ENCODE measurements around the gene ZNF385C.
"Not testable (repeated sequence)": the region's sequence is repeated elsewhere in the genome, so short reads cannot be mapped to it uniquely, and the experiment has no call there.

ZNF385C gene

DNA sequence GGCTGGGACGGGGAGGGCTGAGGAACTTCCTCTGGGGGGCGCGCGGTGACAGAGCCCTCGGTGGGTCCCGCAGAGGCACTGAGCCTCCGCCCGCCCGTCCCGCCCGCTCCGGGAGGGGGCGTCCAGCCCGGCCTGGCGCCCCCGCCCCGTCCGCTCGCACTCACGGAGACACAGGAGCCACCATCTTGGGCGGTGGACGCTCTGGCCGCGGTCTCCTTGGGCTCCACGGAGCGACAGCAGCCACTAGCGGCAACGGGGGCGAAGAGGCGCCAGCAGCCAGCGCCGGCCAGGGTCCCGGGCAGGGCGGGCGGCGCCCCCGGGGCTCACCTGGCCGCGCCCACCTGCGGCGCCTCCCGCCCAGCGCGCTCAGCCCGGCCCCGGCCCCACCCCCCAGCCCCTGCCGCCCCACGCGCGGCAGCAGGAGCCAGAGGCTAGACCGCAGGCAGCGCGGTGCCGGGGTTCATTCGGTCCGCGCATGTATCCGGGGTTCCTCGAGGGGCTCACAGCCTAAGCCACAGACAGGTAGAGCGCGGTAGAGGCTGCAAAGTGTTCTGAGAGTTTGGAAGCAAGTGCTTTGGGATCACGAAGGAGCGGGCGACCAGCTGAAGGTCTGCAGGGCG is 47.8 kb downstream of the ZNF385C start, which contains the start of gene C17orf113:
Gene C17orf113 (minus strand): TSS at position 209 of the 620 bp plus-strand sequence. CDS start 7,225 bp downstream, outside the sequence.
- peak; percentile 23 for DNase-seq (ENCODE audit: low read depth)

DNA sequence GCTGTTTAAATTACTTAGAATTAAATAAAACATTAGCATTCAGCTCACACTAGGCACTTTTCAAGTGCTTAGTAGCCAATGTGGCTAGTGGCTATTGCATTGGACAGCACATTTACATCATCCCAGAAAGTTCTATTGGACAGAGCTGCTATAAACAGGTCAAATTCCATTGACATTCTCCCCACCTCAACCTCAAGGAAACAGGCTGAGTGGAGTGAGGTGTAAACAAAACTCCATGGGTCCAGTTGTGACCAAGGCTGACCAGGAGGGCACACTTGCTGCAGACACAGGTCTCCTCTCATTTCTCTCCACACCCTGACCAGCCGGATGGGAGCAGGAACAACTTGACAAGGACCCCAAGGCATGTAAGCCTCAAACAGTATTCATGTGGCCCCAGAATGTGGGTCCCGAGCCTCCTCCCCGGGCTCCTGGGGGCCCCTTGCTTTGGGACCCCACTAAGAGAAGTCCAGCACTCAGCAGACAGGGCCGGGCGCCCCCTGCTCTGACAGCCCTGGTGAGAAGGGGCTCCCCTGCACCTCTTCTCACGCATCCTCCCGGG is 48.4 kb downstream of the ZNF385C start:
- no peak for DNase-seq (ENCODE audit: low read depth)

DNA sequence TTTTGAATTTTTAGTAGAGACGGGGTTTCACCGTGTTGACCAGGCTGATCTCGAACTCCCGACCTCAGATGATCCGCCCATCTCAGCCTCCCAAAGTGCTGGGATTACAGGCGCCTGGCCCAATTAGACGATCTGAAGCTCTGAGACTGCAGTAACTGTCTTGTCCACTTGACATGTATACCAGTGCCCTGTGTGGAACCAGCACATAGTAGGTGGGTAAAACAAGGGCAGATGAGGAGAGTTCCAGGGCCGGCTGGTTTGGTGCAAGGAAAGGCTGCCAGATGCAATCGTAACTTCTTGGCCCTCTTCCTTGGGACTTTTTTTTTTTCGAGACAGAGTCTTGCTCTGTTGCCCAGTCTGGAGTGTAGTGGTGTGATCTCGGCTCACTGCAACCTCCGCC is 50.9 kb downstream of the ZNF385C start:
- DNase-seq (ENCODE audit: low read depth), result no peak

DNA sequence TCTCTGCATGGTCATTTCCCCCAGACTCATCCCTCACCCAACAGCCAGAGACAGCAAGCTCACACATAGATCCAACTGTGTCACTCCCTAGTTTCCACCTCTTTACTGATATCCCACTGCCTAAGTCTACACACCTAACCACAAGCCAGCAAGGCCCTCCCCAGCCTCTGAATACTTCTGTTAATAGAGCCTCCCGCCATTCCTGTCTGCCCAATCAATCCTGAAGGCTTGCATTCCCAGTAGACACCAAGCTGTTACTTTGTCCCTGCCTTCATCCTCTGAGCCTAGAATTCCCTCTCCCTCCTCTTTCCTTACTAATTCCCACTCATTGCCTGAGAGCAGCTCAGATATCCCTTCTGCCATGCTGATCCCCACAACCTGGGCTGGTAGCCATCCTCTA is 52.6 kb downstream of the ZNF385C start:
- no peak for DNase-seq (ENCODE audit: low read depth)

DNA sequence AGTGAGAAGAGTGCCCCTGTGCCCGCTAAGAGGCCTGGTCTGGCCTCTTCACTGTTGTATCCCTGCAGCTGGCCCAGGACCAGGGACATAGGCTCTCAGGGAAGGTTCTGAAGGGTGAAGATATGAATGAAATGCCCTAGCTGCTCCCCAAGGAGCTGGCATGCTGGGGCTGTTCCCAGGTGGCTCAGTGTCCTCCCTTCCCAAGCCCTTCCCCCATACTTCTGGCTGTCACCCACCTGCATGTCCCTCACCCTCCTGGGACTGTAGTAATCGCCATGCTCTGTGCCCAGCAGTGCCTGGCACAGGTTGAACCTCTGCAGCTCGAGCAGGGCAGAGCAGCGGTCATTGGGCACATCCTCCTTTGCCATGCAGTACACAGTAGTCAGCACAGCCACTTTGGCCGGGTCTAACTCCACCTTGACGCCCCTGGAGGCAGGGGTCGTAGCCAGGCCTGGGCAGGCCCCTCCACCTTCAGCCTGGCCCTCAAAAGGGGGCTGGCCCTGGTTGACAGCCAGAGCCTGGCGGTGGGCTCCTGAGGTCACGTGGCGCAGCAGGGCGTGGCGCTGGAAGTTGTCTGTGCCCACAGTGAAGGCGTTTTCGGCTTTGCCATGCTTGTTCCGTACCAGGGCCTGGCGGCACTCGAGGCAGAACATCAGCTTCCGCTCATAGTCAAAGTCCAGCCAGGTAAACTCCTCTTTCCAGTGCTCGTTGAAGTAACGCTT is 55.5 kb downstream of the ZNF385C start:
- DNase-seq (ENCODE audit: low read depth), result no peak

DNA sequence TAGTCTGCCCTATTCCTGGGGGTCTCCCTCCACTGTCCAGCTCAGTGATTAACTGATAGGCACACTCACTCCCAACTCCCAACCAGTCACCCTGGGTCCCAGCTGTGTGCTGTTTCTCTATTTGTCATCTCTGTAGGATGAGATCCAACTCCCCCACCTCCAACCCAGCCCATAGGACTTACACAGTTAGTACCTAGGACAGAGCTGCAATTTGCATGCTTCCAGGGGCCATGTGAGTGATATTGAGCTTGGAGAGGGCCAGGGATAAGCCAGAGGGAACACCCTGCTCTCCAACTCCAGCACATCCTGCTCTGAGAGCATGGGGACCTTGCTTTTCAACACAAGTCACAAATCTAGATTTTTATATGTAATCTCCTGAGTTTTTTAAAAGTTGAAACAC is 56.7 kb downstream of the ZNF385C start:
- no peak for DNase-seq (ENCODE audit: low read depth)

DNA sequence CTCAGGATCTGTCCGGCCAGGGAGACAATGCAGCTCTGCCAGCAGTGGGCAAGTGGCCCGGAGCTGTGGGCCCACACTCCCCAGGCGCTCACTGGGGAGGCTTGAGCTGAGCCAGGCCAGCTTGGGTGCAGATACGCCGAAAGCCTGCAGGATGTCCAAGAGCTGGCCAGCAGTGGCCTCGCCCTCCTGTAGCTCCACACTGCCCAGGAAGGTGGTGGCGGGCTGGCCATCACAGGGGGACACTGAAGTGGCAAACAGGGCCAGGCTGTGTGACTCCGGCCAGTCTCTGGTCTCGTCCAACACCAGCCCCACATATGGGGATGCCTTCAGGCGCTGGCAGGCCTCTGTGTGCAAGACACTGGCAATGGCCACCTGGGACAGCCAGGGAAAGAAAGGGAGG is 57.5 kb downstream of the ZNF385C start:
- DNase-seq (ENCODE audit: low read depth), result no peak

DNA sequence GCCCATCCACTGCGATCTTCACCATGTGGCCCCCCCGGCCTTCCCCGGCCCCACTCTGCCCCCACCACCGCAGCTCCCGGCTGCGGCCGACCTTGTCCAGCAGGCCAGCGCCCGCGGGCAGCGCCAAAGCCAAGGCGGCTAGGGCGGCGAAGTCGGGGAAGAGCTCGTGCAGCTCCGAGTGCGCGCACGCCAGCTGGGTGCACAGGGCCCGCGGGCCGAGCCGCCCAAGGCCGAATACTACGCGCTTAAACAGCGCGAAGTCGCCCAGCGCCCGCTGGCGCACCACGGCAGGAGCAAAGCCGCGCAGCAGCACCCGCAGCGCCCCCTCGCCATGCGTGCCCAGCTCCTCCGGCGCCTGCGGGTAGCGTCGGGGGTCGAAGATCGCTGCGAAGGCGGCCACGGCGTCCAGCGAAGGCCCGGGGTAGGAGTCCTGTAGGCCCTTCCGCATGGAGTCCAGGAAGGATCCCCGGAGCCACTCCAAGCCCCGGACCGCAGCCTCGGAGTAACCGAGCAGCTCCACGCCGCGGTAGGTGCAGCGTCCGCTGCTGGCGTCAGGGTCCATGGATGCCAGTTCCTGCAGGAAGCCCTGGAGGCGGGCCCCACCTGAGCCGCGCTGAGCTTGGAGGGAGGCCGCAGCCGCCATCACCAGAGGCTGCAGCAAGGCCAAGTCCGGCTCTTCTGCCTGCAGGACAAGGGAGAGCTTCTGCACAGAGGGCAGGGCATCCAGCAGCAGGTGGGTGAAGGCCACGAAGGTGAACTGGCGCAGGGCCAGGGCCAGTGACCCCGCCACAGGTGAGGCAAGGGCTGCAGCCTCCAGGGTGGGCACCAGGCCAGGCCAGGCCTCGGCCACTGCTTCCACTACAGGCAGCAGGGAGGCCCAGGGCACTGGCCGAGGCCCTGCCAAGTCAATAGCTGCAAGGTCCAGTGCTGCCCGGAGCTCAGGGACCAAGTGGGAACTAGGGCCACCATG is 58.2 kb downstream of the ZNF385C start:
- DNase-seq (ENCODE audit: low read depth), result no peak

DNA sequence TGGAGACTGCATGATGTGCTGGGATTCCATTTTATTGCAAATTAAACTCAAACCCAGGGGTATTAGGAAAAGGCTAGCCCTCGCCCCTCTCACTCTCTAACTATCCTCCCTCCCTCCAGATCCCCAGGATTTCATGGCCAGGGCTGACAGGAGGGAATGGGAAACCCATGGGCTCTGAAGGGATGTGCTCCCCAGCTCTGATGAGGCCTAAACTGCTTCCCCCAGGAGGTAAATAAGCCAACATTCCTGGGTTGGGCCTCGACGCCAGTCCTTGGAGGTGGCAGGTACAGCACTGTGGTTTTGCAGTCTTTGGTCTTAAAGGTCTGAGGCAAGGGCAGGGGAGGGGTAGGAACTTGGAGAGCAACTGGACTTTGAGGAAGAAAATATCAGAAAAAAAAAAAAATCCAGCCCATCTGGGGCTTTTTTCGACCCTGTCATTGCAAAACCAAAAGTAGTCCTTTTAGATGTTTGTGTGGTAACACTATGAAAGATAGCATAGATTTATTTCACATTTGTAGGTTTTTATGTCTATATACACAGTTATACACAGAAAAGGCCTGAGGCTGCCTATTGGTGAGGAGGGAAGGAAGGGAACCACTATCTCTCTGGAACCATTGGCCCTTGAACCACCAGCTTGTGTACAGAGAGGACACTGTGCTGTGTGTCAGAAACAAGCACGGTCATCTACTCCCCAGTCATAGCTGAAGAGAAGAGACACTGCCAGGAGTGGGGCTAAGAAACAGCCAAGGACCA is 59.9 kb downstream of the ZNF385C start:
- DNase-seq (ENCODE audit: low read depth), result no peak

DNA sequence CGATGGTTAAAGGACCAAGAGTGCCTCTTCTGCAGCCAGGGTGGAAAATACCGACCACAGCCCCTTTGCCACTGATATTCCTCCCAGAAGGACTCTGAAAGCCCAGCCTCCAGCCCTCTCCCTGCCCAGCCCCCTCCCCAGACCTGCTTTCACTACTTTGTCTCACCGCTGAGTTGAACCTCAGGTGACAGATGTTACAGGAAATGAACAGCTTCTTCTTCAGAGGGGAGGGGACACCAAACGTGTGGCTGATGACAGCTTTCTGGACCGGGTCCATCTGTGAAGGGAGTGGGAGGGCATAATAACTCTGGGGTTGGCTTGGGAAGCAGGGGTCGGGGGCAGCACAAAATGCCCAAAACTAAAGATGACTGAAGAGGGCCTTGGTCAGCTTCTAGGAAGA is 64.2 kb downstream of the ZNF385C start:
- no peak for DNase-seq (ENCODE audit: low read depth)

DNA sequence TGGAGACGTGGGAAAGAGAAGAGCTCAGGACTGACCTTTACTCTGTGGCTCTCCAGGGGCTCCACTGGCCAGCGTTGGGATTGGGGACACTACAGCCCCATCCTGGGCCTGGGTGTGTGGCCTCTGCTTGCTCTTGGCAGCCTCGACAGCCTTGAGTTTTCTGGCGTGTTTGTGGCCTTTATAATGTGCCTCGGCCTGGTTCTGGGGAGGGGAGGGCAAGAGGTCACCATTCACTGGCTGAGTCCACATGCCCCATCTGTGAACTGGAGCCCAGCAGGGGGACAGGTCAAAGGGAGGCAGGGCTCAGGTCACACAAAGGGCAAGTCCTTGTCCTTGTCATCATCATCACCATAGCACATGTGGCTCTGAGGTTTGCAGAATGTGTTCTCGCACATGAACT is 66.7 kb downstream of the ZNF385C start:
- no peak for DNase-seq (ENCODE audit: low read depth)

DNA sequence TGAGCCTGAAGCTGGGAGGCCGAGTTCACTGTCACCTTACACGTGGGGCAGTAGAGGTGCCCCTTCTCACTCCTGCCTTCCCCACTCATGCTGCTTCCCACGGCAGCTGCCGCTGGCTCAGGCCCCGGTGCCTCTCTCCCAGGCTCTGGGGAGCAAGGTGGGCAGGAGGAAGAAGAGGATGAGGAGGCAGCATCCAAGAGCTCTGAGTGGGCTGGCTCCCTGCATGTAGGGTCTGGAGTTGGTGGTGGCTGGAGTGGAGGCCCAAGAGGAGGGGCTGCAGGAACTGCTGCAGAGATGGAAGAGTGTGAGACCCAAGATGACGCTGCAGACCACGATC is 69.5 kb downstream of the ZNF385C start:
- DNase-seq (ENCODE audit: low read depth), result no peak

DNA sequence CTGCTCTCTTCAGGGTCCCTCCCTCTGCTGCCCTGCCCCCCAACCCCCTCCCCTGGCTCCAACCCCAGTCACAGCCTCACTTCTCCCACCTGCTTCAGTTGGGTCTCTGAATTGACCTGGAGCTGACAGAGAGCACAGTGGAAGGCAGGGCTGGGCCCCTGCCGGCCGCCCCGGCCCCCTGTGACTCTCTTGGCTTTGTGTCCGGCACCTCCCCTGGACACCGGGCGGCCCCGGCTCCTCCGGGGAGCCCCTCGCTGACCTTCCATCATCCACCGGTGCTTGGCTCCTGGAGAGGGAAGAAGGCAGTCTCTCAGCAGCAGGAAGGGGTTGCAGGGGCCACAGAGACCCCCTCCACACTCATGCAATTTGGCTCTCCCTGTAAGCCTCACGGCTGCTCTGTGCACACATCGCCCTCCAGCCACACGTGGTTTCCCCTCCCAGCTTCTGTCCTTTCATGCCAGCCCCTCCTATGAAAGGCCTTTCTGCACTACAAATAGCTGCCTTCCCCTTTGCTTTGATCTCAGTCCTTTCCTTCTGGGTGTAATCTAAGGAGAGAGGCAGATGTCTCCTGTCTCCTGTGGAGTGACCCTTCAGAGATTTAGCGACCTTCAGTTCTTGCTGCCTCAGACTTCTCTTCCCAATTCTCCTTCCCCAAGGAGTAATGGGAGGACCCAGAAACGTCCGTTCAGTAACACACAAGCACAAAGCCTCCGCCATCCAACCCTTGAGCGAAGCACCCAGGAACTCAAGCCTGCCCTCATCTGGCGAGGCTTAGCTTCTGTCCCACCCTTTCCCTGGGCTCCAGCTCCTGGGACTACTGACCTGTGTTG is 70.1 kb downstream of the ZNF385C start:
- DNase-seq (ENCODE audit: low read depth), result no peak

DNA sequence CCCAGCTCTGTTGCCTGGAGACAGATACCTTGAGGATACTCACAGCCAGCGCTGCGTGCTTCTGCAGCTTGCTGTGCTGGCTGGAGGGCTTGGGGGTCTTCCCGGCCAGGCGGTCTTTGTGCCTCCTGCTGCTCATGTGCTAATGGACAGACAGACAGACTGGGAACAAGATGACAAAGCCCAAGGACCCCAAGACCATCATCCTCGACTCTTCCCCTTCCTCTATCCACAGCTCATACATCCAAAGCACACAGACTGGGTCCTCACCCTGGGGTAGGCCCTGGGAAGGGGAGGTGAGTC is 70.7 kb downstream of the ZNF385C start:
- DNase-seq (ENCODE audit: low read depth), result no peak

DNA sequence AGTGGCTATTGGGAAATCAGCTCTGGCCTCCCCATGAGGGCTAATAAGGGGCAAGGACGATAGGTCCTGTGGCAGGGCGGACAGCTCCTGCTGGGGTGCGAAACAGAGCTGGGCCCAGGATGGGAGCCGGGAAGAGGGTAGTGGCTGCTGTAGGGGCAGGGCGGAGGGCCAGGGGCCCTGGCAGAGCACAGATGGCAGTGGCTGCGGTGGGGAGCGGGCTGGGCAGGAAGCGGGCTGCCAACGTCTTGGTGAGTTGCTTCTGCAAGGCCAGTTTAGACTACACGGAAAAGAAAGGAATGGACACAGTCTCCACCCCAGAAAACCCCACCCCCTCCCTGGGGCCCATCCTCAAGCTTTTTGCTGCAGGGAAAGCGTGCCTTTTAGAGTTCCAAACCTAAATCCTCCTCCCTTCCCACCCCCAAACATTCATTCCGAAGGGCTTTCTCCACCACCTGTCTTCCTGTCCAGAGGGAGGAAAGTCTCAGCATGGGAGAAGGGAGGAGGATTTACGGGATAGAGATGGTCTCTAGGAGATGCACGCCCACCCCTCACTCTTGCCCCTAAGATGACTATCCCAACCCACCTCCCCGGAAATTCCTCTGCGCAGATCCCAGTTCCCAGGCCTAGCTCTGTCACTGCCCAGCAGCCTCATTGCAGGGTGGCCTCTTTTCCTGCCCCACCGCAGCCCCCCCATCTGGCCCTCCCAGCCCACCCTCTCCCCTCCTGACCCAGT is 71.2 kb downstream of the ZNF385C start:
- DNase-seq (ENCODE audit: low read depth), result no peak

DNA sequence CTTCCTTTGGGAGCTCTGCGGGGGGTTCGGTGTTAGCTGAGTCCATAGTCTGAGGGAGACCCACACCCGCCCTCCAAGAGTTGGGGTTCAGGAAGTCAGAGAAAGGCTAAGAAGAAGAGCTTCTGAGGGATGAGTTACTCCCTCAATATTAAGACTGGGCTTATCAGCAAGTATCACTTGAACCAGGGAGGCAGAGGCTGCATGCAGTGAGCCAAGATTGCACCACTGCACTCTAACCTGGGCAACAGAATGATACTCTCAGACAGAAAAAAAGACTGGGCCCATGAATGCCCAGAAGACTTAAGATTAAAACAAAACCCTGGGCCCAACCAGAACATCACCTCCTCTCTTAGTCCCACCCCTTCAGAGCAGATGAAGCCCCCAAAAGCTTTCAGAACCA is 72.3 kb downstream of the ZNF385C start:
- DNase-seq (ENCODE audit: low read depth), result no peak

DNA sequence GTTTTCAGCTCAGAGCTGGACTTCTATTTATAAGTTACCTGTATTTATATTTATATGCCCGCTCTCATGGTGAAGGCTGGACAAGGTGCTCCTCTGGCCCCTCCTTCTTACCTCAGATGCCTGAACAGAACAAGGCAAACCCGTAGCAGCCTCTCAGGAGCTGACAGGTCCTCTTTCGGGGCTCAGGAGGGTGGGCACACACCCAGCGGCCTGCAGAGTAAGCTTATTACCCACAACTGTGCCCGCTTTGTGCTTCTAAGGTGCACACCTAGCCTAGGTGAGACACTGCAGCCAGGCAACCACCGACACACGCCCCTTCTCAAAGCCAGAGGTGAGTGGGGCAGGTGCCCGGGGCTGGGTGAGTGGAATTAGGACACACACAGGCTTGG is 73.1 kb downstream of the ZNF385C start:
- DNase-seq (ENCODE audit: low read depth), result no peak

DNA sequence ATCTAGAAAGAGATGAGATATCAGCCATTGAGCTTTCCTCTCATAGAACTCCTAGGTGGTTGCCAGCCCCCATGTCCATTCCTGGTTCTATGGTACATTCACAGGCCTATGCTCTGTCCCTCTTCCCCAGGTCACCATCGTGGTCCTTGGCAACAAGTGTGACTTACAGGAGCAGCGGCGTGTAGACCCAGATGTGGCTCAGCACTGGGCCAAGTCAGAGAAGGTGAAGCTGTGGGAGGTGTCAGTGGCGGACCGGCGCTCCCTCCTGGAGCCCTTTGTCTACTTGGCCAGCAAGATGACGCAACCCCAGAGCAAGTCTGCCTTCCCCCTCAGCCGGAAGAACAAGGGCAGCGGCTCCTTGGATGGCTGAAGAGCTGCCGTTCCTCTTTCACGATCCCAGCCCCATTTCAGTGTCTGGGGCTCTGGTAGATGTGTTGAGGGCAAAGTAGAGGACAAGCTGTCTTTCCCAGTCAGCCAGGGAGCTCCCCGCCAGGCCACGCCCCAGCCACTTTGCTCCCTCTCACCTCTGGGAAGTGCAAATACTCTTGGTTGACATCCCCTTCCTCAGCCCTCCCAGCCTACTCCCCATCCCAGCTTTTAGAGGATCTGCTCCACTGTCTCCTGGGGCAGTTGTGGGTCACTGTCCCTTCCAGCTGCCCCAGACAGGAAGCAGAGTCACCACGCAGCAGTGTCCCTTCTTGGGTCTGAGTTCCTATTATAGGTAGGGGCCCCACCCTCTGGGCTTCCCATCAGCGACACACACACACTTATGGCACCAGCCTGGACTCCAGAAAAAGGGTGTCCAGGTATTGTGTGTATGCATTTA is 74.5 kb downstream of the ZNF385C start:
- no peak for DNase-seq (ENCODE audit: low read depth)

DNA sequence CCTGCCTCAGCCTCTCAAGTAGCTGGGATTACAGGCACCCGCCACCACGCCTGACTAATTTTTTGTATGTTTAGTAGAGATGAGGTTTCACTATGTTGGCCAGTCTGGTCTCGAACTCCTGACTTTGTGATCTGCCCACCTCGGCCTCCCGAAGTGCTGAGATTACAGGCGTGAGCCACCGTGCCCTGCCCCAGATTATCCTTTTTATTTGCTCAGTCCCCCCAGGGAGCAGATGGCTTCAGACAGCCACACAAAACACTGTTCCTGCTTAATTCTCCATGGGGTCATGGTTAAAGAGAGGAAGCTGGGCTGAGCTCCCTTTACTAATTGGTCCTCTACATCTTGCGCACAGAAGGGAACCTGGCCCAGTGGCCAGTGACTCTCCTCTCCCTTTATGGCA is 77.4 kb downstream of the ZNF385C start:
- DNase-seq (ENCODE audit: low read depth), result not testable (repeated sequence)
